Measurements from ENCODE around the gene SH3PXD2A. TPM values are rescaled to one million over a fixed set of nuclear protein-coding genes. Genes with fewer than 3 reads are reported as not detected.

The SH3PXD2A gene
- total RNA-seq, 1 experiment from 2014 or later, result 6.3 TPM

DNA sequence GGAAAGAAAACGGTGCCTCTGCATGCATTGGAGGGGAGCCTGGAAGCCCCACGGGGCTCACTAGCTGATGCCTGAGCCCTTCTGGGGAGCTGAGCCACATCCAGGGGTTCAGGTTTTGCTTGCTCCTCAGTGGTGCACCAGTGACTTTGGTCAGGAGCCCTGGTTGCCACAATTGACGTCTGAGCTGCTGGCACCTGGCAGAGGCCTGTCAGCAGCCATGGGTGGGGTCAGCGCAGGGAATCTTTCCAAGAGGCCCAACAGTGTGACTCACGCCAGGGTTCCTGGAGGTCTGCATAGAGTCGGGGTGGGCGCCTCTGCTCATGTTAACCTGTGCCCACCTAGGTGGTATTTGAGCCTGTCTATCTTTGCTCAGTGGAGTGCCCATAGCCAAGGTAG, 223.1 kb downstream of the SH3PXD2A start:
- Histone ChIP-seq H3K9me3 (no peaks in the 10 kb centered on the region), H3K27me3 (replicated peaks; ENCODE audit: control insufficient read depth, insufficient read depth, low read length) (no peaks in the 10 kb centered on the region), H3K36me3 (ENCODE audit: control insufficient read depth, insufficient read depth, low read length) (no peaks in the 10 kb centered on the region), H3K4me3 (ENCODE audit: low read depth, low read length) (no peak overlapping the region), H3K4me1 (no peaks in the 10 kb centered on the region)
- BruUV-seq (replicated peaks), result no TSS peak
- TF ChIP-seq, protein P1, sequence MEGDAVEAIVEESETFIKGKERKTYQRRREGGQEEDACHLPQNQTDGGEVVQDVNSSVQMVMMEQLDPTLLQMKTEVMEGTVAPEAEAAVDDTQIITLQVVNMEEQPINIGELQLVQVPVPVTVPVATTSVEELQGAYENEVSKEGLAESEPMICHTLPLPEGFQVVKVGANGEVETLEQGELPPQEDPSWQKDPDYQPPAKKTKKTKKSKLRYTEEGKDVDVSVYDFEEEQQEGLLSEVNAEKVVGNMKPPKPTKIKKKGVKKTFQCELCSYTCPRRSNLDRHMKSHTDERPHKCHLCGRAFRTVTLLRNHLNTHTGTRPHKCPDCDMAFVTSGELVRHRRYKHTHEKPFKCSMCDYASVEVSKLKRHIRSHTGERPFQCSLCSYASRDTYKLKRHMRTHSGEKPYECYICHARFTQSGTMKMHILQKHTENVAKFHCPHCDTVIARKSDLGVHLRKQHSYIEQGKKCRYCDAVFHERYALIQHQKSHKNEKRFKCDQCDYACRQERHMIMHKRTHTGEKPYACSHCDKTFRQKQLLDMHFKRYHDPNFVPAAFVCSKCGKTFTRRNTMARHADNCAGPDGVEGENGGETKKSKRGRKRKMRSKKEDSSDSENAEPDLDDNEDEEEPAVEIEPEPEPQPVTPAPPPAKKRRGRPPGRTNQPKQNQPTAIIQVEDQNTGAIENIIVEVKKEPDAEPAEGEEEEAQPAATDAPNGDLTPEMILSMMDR (IDR thresholded peaks at IDR 0.05; ENCODE audit: insufficient read depth in 1 of 2, low read depth in 1 of 2, low read length in 1 of 2, severe bottlenecking in 1 of 2, unreplicated experiment in 1 of 2), result no peak
- peaks cover 5% of the 10 kb centered on the region for H3K36me3 Mint-ChIP-seq (ENCODE audit: insufficient read depth, unreplicated experiment)
- no peak overlapping the region for H3K4me3 Mint-ChIP-seq (ENCODE audit: unreplicated experiment)
- no peak overlapping the region for H3K27ac Mint-ChIP-seq (ENCODE audit: unreplicated experiment)
- H3K27me3 Mint-ChIP-seq (ENCODE audit: insufficient read depth, unreplicated experiment), result no peaks in the 10 kb centered on the region
- H3K4me1 Mint-ChIP-seq (ENCODE audit: low read depth, unreplicated experiment), result no peaks in the 10 kb centered on the region
- intact Hi-C loops (cut with micrococcal nuclease; ENCODE audit: unreplicated experiment), result no loop called here
- no peaks in the 10 kb centered on the region for H3K9me3 Mint-ChIP-seq (ENCODE audit: unreplicated experiment)
- DNase-seq, result no peak
- ChIA-PET POLR2A (no interaction called here), CTCF (no interaction called here)

DNA sequence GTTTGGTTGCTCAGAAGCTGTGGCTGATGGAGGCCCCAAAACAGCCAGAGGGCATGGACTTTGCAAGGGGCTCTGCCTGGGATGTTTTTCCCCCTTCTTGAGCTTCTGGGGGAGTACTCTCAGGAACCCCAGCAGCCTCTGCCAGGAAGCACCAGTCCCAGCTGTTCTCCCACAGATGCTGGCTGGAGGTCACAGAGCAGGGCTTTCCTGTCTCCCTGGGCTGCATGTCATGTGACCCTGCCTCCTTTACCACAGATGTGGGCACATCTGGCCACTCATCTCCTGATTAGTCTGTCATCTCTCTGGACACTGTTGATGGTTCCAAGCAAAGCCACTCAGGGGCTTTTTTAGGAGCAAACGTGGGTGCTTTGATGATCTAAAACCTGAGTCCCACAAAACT, 225.2 kb downstream of the SH3PXD2A start:
- no peaks in the 10 kb centered on the region for H3K9me3 ChIP-seq
- no peaks in the 10 kb centered on the region for H3K4me1 ChIP-seq
- Mint-ChIP-seq H3K9me3 (ENCODE audit: unreplicated experiment) (no peaks in the 10 kb centered on the region), H3K4me1 (ENCODE audit: low read depth, unreplicated experiment) (no peaks in the 10 kb centered on the region), H3K36me3 (ENCODE audit: insufficient read depth, unreplicated experiment) (peaks cover 5% of the 10 kb centered on the region), H3K27me3 (ENCODE audit: insufficient read depth, unreplicated experiment) (no peaks in the 10 kb centered on the region), H3K4me3 (ENCODE audit: unreplicated experiment) (no peak overlapping the region), H3K27ac (ENCODE audit: unreplicated experiment) (no peak overlapping the region)
- DNase-seq, result no peak
- no peak overlapping the region for H3K4me3 ChIP-seq (ENCODE audit: low read depth, low read length)
- intact Hi-C loops (cut with micrococcal nuclease; ENCODE audit: unreplicated experiment), result no loop called here
- ChIA-PET POLR2A (no interaction called here), CTCF (no interaction called here)
- no peaks in the 10 kb centered on the region for H3K27me3 ChIP-seq (replicated peaks; ENCODE audit: control insufficient read depth, insufficient read depth, low read length)
- TF ChIP-seq, protein P1 (IDR thresholded peaks at IDR 0.05; ENCODE audit: insufficient read depth in 1 of 2, low read depth in 1 of 2, low read length in 1 of 2, severe bottlenecking in 1 of 2, unreplicated experiment in 1 of 2), result no peak
- BruUV-seq (replicated peaks), result no TSS peak
- no peaks in the 10 kb centered on the region for H3K36me3 ChIP-seq (ENCODE audit: control insufficient read depth, insufficient read depth, low read length)

GRCh38 chr10:103629581-103629980, 225.8 kb downstream of the SH3PXD2A start:
- Histone ChIP-seq H3K4me3 (ENCODE audit: low read depth, low read length) (no peak overlapping the region), H3K4me1 (no peaks in the 10 kb centered on the region), H3K9me3 (no peaks in the 10 kb centered on the region), H3K36me3 (ENCODE audit: control insufficient read depth, insufficient read depth, low read length) (no peaks in the 10 kb centered on the region), H3K27me3 (replicated peaks; ENCODE audit: control insufficient read depth, insufficient read depth, low read length) (no peaks in the 10 kb centered on the region)
- Mint-ChIP-seq H3K27me3 (ENCODE audit: insufficient read depth, unreplicated experiment) (no peaks in the 10 kb centered on the region), H3K4me1 (ENCODE audit: low read depth, unreplicated experiment) (no peaks in the 10 kb centered on the region), H3K27ac (ENCODE audit: unreplicated experiment) (no peak overlapping the region), H3K4me3 (ENCODE audit: unreplicated experiment) (no peak overlapping the region), H3K36me3 (ENCODE audit: insufficient read depth, unreplicated experiment) (peaks cover 5% of the 10 kb centered on the region), H3K9me3 (ENCODE audit: unreplicated experiment) (no peaks in the 10 kb centered on the region)
- DNase-seq, result no peak
- no TSS peak for BruUV-seq (replicated peaks)
- intact Hi-C loops (cut with micrococcal nuclease; ENCODE audit: unreplicated experiment), result no loop called here
- TF ChIP-seq, protein P1 (IDR thresholded peaks at IDR 0.05; ENCODE audit: insufficient read depth in 1 of 2, low read depth in 1 of 2, low read length in 1 of 2, severe bottlenecking in 1 of 2, unreplicated experiment in 1 of 2), result no peak
- ChIA-PET CTCF (no interaction called here), POLR2A (no interaction called here)

Measured in Caco-2 (cell line).